Stomach (tissue), 4 donors: ENCODE data around the gene ALOX15B.

Experiments
- POLR2A ChIP-seq, 4 donors: fragments of 450-650 bp; IDR thresholded peaks; one replicate each; pipeline ENCODE4 v1.6.1; 2016; ENCODE audit warnings: antibody characterized with exemption in 4 of 4, control low read depth in 2 of 4, mild to moderate bottlenecking in 1 of 4, moderate library complexity in 1 of 4
- POLR2AphosphoS5 ChIP-seq, 3 donors: sonication (generic); formaldehyde crosslinking; IDR thresholded peaks; one replicate each; pipeline ENCODE4 v1.6.1; 2016; ENCODE audit warnings: antibody characterized with exemption in 3 of 3

DNA sequence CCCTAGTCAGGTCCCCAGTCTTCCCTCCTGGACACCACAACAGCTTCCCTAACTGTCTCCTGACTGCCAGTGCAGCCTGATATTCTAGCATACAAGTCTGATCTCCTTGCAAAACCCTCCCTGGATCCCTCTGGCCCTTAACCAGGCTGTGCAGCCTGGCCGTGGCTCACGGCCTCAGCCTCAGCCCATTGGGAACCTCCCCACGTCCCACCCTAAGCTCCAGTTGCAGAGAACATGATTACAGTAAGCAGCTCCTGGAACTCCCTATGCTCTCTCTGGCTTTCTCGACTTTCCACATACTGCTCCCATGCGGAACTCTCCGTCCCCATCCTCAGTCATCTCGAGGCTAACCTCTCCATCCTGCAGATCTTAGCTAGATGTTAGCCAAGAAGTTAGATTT lies 35.7 kb downstream of the ALOX15B start:
- TF ChIP-seq POLR2A (IDR thresholded peaks at IDR 0.05) (no peak), POLR2AphosphoS5 (IDR thresholded peaks at IDR 0.05) (no peak)
